NCI-H187 treated with DMSO at 0.1 percent for 48 hours (cell line): ENCODE data around the gene PARVG.

Experiments used
- DNase-seq: peaks from one replicate; lab custom pipeline; 2025; lab: John Stamatoyannopoulos, UW

The PARVG gene

DNA sequence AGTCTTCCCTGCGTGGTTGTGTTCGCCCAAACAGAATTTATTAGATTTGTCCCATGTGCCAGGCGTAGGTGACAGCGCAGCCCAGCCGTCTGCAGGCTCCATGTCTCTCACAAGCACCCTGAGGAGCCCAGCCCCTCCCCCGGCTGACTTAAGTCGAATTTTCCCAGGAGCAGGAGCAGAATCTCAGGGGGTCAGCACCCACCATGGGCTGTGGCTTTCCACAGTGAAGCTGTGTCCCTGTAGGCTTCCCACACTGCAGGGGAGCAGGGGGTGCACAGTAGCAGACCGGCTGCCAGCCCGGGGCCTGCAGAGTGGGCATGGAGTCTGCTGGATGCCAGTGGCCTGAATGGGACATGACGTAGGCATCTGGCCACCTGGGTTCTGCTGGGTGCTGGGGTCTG, 16.0 kb downstream of the PARVG start:
- no peak for DNase-seq

DNA sequence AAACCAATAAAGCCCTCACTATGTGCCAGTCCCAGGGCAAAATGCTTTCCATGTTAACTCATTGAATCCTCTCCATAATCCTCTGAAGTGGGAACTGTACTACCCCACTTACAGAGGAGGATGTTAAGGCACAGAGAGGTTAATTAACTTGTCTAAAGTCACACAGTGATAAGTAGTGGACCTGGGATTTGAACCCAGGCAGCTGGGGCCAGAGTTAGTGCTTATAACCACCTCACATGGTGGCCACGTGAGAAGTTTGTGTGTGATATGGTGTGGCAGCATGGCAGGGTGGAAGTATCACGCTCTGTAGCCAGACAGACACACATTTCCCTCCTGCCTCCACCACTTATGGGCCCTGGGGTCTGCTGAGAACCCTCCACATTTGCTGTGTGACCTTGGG, 16.5 kb downstream of the PARVG start:
- DNase-seq: no peak

DNA sequence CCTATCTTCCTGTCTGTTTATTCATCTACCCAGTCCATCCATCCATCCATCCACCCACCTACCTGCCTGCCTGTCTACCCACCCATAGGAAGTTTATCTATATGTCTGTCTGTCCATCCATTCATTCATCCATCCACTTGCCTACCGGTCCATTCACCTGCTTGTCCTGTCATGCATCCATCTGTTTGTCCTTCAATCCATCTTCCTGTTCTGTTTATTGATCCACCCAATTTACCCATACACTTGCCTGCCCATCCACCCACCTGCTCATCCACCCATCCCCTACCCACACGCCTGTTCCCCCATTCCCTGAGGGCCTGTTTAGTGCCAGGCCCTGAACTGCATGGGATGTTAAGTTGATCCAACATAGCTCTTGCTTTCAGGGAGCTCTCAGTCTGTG, 18.4 kb downstream of the PARVG start:
- DNase-seq: no peak

DNA sequence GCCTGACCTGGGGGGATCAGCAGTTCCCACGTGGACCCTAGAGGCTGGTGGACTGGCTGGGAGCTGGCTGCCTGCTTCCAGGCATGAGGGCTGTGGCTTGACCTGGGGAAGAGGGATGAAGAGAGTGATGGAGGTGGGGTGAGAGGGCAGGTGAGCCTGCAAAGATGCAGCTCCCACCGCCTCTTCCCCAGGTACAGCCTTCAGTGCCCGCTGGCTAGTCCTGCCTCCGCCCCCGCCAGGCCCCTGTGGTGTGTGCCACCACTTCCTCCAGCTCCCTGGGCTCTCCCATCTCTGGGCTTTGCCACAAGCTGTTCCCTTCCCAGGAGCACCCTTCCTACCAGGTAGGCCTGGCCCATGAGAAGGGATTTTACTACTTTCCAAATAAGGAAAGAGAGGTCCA, 19.1 kb downstream of the PARVG start:
- DNase-seq: no peak

DNA sequence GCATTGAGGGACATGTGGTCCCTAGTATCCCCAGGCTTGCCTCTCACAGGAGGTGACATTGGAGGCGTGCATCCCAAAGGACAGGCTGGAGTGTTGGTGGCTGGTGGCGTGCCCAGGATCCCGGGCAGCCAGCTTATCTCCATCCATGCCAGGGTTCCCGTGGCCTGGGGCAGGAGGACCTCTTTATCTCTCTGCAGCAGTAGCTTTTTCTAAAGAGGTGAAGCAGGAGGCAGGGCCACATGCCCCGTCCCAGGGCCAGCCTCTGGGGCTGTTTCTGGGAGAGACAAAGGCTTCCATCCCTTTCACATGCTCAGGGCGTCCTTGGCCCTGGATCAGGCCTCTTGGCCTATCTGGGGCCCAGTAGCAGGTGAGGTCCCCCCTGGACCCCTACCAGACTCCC, 19.7 kb downstream of the PARVG start:
- DNase-seq: no peak

DNA sequence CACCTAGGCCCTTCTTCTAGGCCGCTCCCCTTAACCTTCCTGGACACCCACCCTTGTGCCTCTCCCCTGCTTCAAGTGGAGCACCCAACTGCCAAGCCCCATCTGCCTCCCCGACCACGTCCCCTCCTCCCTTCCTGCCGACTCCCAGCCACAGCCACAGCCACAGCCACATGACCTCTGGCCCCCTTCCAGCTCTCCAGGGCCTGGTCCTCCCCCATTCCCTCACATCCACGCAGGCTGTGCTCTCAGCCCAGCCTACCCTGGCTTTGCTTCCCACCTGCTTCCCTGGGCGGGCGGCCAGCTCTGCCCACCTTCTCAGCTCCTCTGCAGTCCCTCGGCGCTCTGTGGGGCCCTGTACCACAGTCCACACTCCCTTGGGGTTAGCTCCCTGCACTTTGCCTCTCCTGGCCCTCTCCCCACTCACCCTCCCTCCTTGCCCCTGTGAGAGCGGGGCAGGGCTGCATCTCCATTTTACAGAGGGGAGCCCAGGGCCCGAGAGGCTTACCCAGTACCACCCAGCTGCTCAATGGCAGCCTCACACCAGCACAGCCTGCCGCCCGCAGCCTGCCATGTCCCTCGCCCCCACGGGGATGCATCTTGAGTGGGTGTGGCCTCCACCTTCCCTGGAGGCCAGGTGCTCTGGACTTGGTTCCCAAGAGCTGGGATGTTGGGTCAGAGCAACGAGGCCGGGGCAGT, 20.3 kb downstream of the PARVG start:
- no peak for DNase-seq

DNA sequence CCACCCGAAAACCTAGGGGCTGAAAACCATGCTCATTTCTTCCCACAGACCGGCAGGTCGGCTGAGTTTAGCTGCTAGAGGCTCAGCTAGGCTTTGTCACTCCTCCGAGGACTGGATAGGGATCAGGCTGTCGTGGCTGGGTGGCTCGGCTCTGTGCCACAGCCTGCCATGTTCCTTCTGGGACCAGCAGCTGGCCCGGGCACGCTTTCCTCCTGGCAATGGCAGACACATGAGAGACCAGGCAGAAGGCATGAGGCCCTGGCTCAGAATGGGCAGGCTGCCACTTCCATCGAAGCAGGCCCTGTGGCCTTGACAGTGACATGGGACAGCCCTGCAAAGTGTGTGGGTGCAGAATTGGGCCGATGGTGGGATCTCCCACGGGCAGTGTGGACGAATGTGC, 20.9 kb downstream of the PARVG start:
- DNase-seq: no peak

DNA sequence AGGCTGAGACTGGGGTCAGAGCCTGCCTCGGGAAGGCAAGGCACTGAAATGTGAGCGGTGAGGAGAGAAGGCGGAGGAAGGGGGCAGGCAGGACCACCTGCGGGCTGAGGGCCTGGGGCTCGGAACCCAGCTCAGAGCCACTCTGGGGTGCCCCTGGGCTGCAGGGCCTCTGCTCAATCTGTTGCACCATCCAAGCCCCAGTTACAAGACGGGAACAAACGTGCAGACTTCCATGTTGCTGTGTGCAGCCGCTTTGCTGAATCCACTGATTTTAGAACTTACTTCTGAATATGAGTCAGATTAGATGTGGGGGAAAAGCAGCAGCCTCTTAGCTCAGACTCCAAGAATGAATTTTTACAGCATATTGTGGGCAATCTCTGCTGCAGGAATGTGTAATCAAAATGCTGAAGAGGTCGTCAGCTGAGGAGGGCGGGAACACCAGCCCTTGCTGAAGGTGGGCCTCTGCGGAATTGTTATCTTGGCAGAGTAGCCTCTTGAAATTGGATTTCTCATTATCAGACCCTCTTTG, 21.6 kb downstream of the PARVG start:
- no peak for DNase-seq

DNA sequence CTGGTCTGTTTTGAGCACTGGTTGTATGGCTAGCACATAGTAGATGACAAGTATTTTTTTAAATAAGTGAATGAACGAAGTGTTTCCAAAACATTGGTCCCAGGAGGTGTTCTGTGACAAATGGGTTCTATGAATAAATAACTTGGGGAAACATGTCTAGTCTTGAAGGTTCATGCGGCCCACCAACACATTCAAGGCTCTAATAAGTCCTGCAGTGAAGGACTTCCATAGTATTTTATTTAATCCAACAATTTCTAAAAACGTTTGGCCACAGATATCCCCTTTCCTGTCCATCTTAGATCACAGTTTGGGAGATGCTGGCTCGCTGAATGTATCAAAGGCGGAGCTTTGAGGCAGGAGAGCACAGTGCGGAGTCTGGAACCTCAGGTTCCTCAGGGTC, 22.5 kb downstream of the PARVG start:
- DNase-seq: no peak

DNA sequence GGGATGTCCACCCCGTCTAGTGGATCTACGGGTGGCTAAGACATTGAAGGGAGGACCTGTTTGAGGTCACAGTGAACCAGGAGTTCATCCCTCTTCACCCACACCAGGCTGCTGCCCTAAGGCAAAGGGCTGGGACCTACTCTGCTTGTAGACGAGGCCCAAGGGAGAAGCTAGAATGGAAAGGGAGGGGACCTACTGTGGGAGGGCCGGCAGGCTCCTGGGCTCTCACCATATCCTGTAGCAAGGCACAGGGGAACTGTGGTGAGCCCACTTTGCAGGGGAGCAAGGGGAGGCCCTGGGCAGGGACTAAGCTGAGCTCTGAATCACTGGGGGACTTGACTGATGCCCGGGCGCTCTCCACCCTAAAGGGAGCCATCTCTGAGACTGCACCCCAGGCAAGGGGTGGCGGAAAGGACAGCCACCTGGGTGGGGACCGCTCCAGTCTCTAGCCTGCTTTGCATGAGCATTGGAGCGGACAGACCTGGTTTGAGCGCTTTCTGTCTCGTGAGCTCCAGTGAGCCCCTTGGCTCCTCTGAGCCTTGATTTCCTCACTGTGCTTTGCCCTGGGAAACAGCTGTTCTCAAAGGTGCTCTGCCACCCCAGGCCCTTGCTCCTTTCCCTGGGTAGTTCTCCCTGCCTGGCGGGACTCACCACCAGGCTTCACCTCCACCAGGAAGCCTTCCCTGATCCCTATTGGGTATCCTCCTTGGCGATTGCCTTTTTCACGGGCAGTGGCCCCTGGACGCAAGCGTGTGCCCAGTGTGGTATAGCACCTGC, 24.2 kb downstream of the PARVG start:
- DNase-seq: no peak

DNA sequence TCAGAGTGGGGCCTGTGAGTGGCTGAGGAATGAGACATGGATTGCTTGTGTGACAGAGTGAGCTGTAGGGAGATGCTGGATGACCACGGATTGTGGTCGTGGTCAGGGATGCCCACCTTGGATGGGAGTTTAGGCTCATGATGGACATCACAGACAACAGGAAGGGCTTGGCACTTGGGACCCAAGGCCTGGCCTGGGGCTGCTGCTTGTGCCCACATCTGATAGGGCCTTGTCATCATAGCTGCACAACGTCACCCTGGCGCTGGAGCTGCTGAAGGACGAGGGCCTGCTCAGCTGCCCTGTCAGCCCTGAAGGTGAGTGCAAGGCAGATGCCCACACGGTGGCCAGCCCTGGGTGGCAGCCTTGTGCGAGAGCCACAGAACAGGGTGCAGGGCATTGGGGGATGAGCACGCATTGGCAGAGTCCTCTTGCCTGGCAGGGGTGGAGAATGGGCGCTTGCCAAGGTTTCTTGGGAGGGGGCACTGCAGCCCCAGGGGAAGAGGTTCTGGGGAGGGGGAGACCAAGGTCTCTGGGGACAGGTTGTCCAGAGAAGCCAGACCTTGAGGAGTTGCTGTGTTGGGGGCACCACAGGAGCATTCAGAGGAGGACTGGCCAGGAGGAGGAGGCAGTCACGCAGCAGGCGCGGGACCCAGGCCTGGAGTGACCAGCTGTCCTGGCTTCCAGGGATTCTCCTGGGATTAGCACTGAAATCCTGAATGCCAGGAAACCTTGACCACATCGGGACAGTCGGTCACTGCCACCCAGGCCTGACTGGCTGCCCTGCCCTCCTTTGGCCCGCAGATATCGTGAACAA, 25.0 kb downstream of the PARVG start:
- no peak for DNase-seq

DNA sequence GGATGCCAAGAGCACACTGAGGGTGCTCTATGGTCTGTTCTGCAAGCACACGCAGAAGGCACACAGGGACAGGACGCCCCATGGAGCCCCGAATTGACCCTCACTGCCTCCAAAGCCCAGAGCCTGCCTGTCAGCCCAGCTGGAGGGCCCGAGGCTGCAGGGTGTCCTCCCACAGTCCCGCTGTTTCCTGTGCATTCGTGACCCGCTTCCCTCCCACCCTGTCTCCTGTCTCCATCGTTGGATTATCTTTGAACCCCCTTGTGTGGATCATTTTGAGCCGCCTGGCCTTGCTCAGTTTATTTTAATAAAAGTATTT, 25.6 kb downstream of the PARVG start:
- no peak for DNase-seq

DNA sequence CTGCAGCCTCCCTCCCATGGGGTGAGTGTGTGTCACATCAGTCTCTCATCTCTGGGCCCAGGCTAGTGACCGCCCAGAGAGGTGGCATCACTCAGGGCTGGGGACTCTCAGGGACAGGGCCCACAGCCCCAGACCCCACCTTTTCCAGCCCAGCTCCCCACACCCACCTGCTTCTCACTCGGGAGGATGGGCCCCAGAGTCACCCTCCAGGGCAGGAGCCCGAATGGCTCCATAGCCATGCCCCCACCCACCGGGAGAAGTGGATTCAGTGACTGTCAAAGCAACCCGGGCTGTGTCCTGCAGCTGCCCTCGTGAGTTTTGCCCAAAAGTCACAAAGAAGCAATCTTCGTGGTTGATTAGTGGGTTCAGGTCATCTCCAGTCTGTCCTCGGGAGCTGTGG, 26.0 kb downstream of the PARVG start:
- DNase-seq: no peak

DNA sequence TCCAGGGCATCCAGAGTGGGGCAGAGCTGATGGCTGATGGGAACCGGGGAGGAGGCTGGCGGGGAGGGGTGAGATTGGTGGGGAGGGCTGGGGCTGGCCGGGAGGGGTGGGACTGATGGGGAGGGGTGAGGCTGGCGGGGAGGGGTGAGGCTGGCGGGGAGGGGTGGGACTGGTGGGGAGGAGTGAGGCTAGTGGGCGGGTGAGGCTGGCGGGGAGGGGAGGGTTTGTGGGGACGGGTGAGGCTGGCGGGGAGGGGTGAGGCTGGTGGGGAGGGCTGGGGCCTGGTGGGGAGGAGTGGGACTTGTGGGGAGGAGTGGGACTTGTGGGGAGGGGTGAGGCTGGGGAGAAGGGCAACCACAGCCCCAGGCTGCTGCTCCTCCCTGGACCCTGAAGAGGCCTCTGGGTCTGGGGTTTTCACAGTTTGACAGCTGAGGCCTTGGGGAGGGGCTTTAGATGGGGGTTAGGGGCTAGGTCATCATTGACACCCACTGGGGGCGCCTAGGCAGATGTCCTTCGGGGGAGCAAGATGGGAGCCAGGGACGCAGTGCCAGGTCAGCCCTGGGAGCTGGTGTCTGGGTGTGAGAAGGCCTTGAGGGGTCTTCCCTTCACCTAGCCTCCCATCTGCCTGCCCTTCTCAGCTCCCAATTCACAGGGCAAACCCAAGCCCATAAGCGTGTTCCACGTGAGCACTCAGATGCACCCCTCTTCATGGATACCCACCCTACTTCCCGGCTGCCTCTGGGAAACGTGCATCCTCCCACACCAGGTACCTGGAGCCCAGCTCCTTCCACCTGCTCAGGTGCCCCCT, 26.7 kb downstream of the PARVG start:
- DNase-seq: no peak

DNA sequence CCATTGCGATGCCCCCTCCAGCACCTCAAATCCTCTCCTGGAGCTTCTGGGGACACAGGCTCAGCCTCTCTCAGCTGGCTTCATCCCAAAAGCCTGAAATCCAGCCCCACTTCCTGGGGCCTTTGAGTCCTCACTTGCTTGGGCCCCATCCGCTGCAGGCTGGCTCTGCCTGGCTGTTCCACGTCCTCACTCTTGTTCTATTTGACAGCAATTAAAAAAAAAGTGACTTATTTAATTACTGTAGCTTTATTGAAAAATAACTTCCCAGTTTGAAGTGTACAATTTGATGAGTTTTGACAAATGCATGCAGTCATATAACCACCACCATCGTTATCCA, 27.2 kb downstream of the PARVG start:
- DNase-seq: no peak

DNA sequence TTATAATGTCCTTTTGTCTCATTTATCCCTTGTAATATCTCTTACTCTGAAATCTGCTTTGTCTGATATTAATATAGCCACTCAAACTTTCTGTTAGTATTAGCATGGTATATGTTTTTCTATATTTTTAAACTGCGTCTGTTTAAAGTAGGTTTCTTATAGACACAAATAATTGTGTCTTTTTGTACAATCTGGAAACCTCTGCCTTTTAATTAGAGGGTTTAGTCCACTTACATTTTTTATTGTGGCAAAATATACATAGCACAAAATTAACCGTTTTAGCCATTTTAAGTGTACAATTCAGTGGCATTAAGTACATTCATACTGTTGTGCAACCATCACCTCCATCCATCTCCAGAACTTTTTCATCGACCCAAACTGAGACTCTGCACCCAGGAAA, 28.6 kb downstream of the PARVG start:
- DNase-seq: no peak

DNA sequence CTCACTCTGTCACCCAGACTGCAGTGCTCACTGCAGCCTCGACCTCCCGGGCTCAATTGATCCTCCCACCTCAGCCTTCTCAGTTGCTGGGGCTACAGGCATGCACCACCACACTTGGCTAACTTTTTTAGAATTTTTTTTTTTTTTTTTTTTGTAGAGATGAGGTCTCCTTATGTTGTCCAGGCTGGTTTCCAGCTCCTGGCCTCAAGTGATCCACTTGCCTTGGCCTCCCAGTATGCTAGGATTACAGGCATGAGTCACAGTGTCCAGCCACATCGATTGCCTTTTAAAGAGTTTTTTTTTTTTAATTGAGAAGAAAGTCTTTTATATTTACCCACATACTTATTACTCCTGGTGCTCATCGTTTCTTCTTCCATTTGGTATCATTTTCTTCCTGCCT, 30.0 kb downstream of the PARVG start:
- DNase-seq: no peak

DNA sequence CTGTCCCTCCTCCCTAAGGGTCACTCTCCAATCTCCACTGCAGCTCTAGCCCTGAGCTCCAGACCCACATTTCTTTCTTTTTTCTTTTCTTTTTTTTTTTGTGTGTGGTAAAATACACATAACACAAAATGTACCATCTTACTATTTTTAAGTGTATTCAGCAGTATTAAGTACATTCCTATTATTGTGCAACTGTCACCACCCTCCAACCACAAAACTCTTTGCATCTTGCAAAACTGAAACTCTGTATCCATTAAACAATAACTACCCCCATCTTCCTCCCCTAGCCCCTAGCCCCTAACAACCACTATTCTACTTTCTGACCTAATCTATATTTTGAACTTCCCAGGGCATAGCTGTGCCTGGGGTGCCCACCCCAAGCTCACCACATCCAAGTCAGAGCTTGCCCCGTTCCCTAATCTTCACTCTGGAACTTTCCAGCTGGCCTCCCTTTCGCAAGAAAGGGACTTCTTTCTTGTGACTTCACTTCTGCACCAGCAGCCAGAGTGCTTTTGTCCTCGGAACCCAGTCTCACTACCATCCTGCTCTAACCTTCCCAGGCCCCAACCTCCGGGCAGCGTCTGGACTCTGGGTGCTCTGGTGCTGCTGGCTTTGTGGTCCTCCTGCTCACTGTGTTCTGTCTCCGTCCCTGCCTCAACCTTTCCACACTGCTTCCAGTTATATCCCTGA, 30.7 kb downstream of the PARVG start:
- DNase-seq: no peak

DNA sequence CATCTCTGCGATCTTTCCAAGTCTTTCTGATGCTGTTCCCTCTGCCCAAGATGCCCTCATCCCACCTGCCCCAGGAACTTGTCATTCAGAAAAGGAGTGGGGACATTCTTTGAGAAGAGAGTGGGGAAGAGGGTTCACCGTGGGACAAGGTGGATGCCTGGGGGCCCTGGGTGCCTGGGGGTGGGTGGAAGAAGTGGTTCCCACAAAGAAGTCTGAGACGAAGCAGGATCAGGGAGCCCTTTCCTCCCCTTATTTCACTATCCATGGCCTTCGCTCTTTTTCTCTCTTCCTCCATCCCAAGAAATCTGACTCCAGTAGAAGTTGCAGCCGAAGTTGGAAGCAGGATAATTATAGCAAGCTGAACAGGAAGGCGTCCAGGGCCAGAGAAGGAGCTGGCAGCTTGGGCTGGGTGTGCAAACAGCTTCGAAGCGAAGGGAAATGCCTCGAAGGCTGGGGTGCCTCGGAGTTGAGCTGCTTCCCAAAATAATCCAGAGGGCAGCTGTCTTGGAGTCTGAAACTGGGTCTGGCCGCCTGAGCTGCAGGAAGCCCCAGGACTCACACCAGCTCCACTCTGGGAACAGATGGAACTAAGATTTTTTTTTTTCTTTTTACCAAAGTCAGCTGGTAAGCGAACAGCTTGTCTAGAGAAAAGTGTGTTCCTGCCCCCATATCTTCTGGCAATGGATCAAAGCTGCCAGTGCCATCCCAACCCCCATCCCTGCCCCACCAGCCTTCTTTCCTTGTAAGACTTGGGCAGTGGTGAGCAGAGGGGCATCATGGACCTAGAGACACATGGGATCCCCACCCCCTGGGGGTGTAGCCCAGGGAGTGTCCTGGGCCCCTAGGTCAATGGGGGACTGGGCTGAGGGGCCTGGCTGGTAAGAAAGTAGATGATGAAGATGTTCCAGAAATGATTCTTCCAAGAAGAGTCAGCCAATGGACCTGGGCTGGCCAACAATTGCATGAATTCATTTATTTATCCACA, 31.5 kb downstream of the PARVG start:
- no peak for DNase-seq

DNA sequence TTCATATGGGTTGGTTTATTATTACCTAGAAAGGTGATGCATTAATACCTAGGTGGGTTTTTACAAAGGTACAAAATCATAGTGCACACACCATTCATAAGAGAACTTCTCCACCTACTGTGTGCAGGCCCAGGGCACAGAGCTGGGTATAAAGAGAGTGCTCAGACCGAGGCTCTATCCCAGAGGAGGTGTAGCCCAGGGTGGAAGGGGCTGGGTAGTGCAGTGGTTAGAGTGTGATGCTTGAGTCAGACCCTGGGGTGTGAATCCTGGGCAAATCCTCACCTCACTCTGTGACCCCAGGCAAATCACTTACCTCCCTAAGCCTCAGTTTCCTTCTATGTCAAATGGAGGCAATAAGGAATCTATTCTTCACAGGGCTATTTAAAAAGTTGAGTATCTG, 32.2 kb downstream of the PARVG start:
- DNase-seq: no peak
